Prostate gland (tissue), 2 donors: ENCODE results near the gene UTS2B.

Source experiments
- CTCF ChIP-seq, 4 experiments: fragments of 200-600 bp in 2 of 4; fragments of 450-650 bp in 2 of 4; sonication (generic) in 2 of 4; IDR thresholded peaks; 1 replicate in 3 of 4; 2 replicates in 1 of 4; pipeline ENCODE4 v1.5.1; 2016 to 2019; ENCODE audit warnings: antibody characterized with exemption in 4 of 4, mild to moderate bottlenecking in 2 of 4, moderate library complexity in 2 of 4
- POLR2A ChIP-seq: fragments of 450-650 bp; IDR thresholded peaks from one replicate; pipeline ENCODE4 v1.6.1; 2016; ENCODE audit warnings: antibody characterized with exemption, mild to moderate bottlenecking
- POLR2AphosphoS5 ChIP-seq: sonication (generic); formaldehyde crosslinking; IDR thresholded peaks from one replicate; pipeline ENCODE4 v1.6.1; 2017; ENCODE audit warnings: antibody characterized with exemption

- TF ChIP-seq CTCF (IDR thresholded peaks at IDR 0.05) (no peak), POLR2A (no peak), POLR2AphosphoS5 (no peak)
Measured at GRCh38 chr3:191259486-191259885, 70.8 kb downstream of the UTS2B start.
